PC-3 (cell line): ENCODE results near the gene MAPRE3. TPM values are rescaled to one million over a fixed set of nuclear protein-coding genes. Genes with fewer than 3 reads are reported as not detected.
"Not testable (repeated sequence)": the region's sequence is repeated elsewhere in the genome, so short reads cannot be mapped to it uniquely, and the experiment has no call there.

Experiments
- ATAC-seq: fragments of 200-7000 bp; cut with Tn5 transposase; 2 replicates; pipeline ENCODE4 v1.9.1; 2020; ENCODE audit warnings: mild to moderate bottlenecking, moderate library complexity
- BruUV-seq: library from RNA; stranded (reverse); fragments of 400-500 nt; replicated peaks from 2 replicates; lab custom pipeline; 2021; lab: Mats Ljungman, UMichigan
- CTCF ChIA-PET: fragments of 300-600 bp; sonication (Branson Sonifier 250); formaldehyde crosslinking; loops from one replicate; lab custom pipeline; 2022; ENCODE audit warnings: antibody characterized with exemption; lab: Charles Lee
- POLR2A ChIA-PET: fragments of 300-600 bp; sonication (Branson Sonifier 250); formaldehyde crosslinking; loops from one replicate; lab custom pipeline; 2022; ENCODE audit warnings: antibody characterized with exemption; ENCODE audit not compliant: unreplicated experiment; lab: Charles Lee
- DNase-seq: peaks from one replicate; pipeline ENCODE4 v3.0.0-alpha.2; 2015
- H2AFZ ChIP-seq: fragments of 300-600 bp; sonication (generic); 2 replicates; pipeline ENCODE4 v1.6.0; 2016; ENCODE audit warnings: antibody characterized with exemption, low read length
- H3F3A ChIP-seq: fragments of 300-600 bp; sonication (generic); one replicate; pipeline ENCODE4 v1.6.0; 2017; ENCODE audit warnings: antibody characterized with exemption, low read length, control low read depth, mild to moderate bottlenecking; ENCODE audit not compliant: unreplicated experiment
- H3K27ac ChIP-seq: fragments of 300-600 bp; sonication (generic); 2 replicates; pipeline ENCODE4 v1.5.1; 2016; ENCODE audit warnings: mild to moderate bottlenecking, low read length
- H3K27me3 ChIP-seq: fragments of 300-600 bp; sonication (generic); 2 replicates; pipeline ENCODE4 v1.6.1; 2016; ENCODE audit warnings: low read length, mixed read lengths
- H3K36me3 ChIP-seq: fragments of 300-600 bp; sonication (generic); 2 replicates; pipeline ENCODE4 v1.6.1; 2016; ENCODE audit warnings: low read depth, mixed run types, low read length, mixed read lengths
- H3K4me1 ChIP-seq: fragments of 300-600 bp; sonication (generic); 2 replicates; pipeline ENCODE4 v1.5.1; 2016; ENCODE audit warnings: low read length; ENCODE audit not compliant: insufficient read depth
- H3K4me2 ChIP-seq: fragments of 300-600 bp; sonication (generic); 2 replicates; pipeline ENCODE4 v1.6.0; 2016; ENCODE audit warnings: low read length
- H3K4me3 ChIP-seq: fragments of 300-600 bp; sonication (generic); 2 replicates; pipeline ENCODE4 v1.5.1; 2016; ENCODE audit warnings: mild to moderate bottlenecking, low read length, mixed read lengths
- H3K79me2 ChIP-seq: fragments of 300-600 bp; sonication (generic); 2 replicates; pipeline ENCODE4 v1.6.1; 2017; ENCODE audit warnings: low read length, mixed read lengths
- H3K9ac ChIP-seq: fragments of 300-600 bp; sonication (generic); 2 replicates; pipeline ENCODE4 v1.6.0; 2016; ENCODE audit warnings: mild to moderate bottlenecking, low read length
- H3K9me2 ChIP-seq: fragments of 300-600 bp; sonication (generic); replicated peaks from 2 replicates; pipeline ENCODE4 v1.6.1; 2016; ENCODE audit warnings: mixed run types, low read length, mixed read lengths
- H3K9me3 ChIP-seq: fragments of 300-600 bp; sonication (generic); 2 replicates; pipeline ENCODE4 v1.6.1; 2016; ENCODE audit warnings: low read length, mixed read lengths
- H4K20me1 ChIP-seq: fragments of 300-600 bp; sonication (generic); 2 replicates; pipeline ENCODE4 v1.6.1; 2016; ENCODE audit warnings: low read length, mixed read lengths
- CTCF ChIP-seq: fragments of 300-600 bp; sonication (generic); conservative IDR thresholded peaks from 2 replicates; pipeline ENCODE4 v1.5.1; 2017; ENCODE audit warnings: antibody characterized with exemption, low read depth, mild to moderate bottlenecking, low read length
- EZH2 ChIP-seq: fragments of 300-600 bp; sonication (generic); IDR thresholded peaks from one replicate; pipeline ENCODE4 v1.6.1; 2017; ENCODE audit warnings: antibody characterized with exemption, mild to moderate bottlenecking, low read length; ENCODE audit not compliant: unreplicated experiment
- EZH2phosphoT487 ChIP-seq: fragments of 300-600 bp; sonication (generic); IDR thresholded peaks from 2 replicates; pipeline ENCODE4 v1.6.1; 2018; ENCODE audit warnings: mild to moderate bottlenecking, antibody characterized with exemption, low read length, borderline replicate concordance
- intact Hi-C: fragments of 100-400 bp; cut with micrococcal nuclease; formaldehyde crosslinking; loops from 2 replicates; pipeline ENCODE4 v1.9.0; 2023
- total RNA-seq: library from RNA; depleted of rRNA; stranded (reverse); fragments of >200 nt; gene quantifications from 2 replicates; pipeline ENCODE4 v1.2.3, GENCODE V29; 2014

The MAPRE3 gene
- total RNA-seq, 1 experiment from 2014 or later = 11.9 TPM

DNA sequence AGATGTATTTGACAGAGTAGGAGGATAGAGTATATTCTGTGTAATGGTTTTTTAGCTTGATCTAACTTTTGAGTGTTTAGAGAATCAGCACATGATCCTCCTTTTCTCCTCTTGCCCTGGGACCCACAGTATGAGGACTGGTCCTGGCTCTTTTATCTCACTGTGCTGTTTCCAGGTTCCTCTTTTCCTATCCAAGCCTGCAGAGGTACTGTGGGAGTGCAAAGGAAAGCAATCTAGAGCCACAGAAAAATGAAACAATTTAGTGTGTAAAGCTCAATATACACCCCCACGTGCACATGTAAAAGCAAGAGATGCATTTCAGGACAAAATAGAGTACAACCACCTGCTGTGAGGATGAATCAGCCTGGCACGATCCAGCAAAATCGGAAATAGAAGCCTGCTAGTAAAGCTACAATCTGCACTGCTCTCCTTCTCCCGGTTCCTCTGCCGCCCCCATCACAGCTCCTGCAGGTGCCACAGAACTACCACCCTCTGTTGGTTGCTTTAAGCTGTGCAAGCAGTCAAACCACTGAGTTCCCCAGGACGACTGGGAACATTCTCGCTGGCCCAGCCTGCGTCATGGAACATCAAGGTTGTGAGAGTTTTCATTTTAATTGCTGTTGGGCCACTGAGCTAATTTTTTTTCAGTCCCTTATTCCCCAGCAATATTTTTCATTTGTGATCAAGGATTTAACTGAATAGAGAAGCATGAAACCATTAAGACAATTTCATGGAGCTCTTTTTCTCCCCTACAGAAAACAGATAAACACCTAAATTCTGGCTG is 47.8 kb upstream of the MAPRE3 start:
- H3K27me3 ChIP-seq = peaks cover 22% of the 10 kb centered on the region
- no peak overlapping the region for H3K27ac ChIP-seq
- H3K4me3 ChIP-seq = no peak overlapping the region
- POLR2A ChIA-PET = interaction anchor here (0.6 kb wide), 1 partner anchor 19 kb away, joined by 3 read pairs; no protein-coding TSS in a partner anchor
- no peaks in the 10 kb centered on the region for H3K4me1 ChIP-seq
- no peak overlapping the region for H3K9ac ChIP-seq
- H2AFZ ChIP-seq = no peak overlapping the region
- DNase-seq = peak; percentile 65
- H3K9me2 ChIP-seq = no peaks in the 10 kb centered on the region
- no peaks in the 10 kb centered on the region for H3K36me3 ChIP-seq
- peak; percentile 93 for ATAC-seq
- no peaks in the 10 kb centered on the region for H4K20me1 ChIP-seq
- intact Hi-C loops = loop anchor here (2.0 kb wide), 1 partner anchor 76 kb away; no protein-coding TSS in a partner anchor
- H3K79me2 ChIP-seq = no peaks in the 10 kb centered on the region
- H3K9me3 ChIP-seq = no peaks in the 10 kb centered on the region
- H3F3A ChIP-seq = no peaks in the 10 kb centered on the region
- BruUV-seq = no TSS peak
- TF ChIP-seq EZH2 (no peak), CTCF (peak; percentile 73), EZH2phosphoT487 (no peak)
- no peak overlapping the region; the same call in 1 of the 2 replicates for H3K4me2 ChIP-seq
- CTCF ChIA-PET = interaction anchor here (0.5 to 2.0 kb wide), 3 partner anchors 76 to 167 kb away, joined by 3 to 14 read pairs (median 3); partner anchors contain the start of gene AGBL5

- BruUV-seq, H3K4me1 ChIP-seq, H2AFZ ChIP-seq, H3K27ac ChIP-seq, H4K20me1 ChIP-seq, H3K9ac ChIP-seq, H3F3A ChIP-seq, H3K9me2 ChIP-seq, H3K36me3 ChIP-seq, DNase-seq, H3K4me3 ChIP-seq, H3K4me2 ChIP-seq, H3K79me2 ChIP-seq, H3K9me3 ChIP-seq, ATAC-seq: not testable (repeated sequence)
- intact Hi-C loops = loop anchor here (2.0 kb wide), 1 partner anchor 76 kb away; no protein-coding TSS in a partner anchor
- peaks cover 19% of the 10 kb centered on the region for H3K27me3 ChIP-seq
- ChIA-PET POLR2A (interaction anchor here (0.6 kb wide), 1 partner anchor 18 kb away, joined by 3 read pairs; no protein-coding TSS in a partner anchor), CTCF (interaction anchor here (0.6 to 2.0 kb wide), 2 partner anchors 77 to 129 kb away, joined by 3 to 14 read pairs; partner anchors contain the start of gene AGBL5)
Measured at GRCh38 chr2:26923189-26923466, 47.3 kb upstream of the MAPRE3 start.

DNA sequence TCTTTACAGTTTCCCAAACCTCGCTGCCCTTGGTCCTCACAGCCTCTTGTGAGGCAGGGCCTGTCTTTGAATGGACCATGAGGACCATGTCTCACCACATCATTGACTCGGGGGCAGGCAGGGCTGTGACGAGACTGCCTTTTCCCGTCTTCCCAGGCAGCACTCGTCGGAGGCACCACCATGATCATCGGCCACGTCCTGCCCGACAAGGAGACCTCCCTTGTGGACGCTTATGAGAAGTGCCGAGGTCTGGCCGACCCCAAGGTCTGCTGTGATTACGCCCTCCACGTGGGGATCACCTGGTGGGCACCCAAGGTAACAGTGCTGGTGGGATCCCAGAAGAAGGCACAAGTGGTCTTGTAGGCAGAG is 45.7 kb upstream of the MAPRE3 start:
- H3K9me2 ChIP-seq = no peaks in the 10 kb centered on the region
- H3F3A ChIP-seq = no peaks in the 10 kb centered on the region
- intact Hi-C loops = no loop called here
- no peaks in the 10 kb centered on the region for H4K20me1 ChIP-seq
- H3K9me3 ChIP-seq = no peaks in the 10 kb centered on the region
- peaks cover 7% of the 10 kb centered on the region; the same call in 1 of the 2 replicates for H3K27me3 ChIP-seq
- H3K4me3 ChIP-seq = no peak overlapping the region
- no peaks in the 10 kb centered on the region for H3K36me3 ChIP-seq
- ATAC-seq (no peak), DNase-seq (no peak)
- TF ChIP-seq EZH2 (no peak), CTCF (no peak), EZH2phosphoT487 (no peak)
- no peak overlapping the region for H3K27ac ChIP-seq
- H3K9ac ChIP-seq = no peak overlapping the region
- H3K79me2 ChIP-seq = no peaks in the 10 kb centered on the region
- no peaks in the 10 kb centered on the region for H3K4me1 ChIP-seq
- no peak overlapping the region for H3K4me2 ChIP-seq
- H2AFZ ChIP-seq = no peak overlapping the region
- POLR2A ChIA-PET = no interaction called here
- CTCF ChIA-PET = no interaction called here
- BruUV-seq = no TSS peak
